Chondrocyte (in vitro differentiated cells): ENCODE measurements around the gene MARK1. TPM values are rescaled to one million over a fixed set of nuclear protein-coding genes. Genes with fewer than 3 reads are reported as not detected.

Experiments
- DNase-seq: peaks from one replicate; pipeline ENCODE4 v3.0.0; 2021; ENCODE audit warnings: mixed read lengths, low spot score
- H3K27ac Mint-ChIP-seq: one replicate; pipeline ENCODE4 v1.8.0; 2021; ENCODE audit warnings: mild to moderate bottlenecking, moderate library complexity, mixed read lengths; ENCODE audit not compliant: unreplicated experiment
- H3K27me3 Mint-ChIP-seq: 2 replicates; pipeline ENCODE4 v1.8.0; 2021; ENCODE audit warnings: low read depth, mixed read lengths
- H3K36me3 Mint-ChIP-seq: 2 replicates; pipeline ENCODE4 v1.8.0; 2021; ENCODE audit warnings: low read depth, mixed read lengths
- H3K4me1 Mint-ChIP-seq: 2 replicates; pipeline ENCODE4 v1.8.0; 2021; ENCODE audit warnings: low read depth, mild to moderate bottlenecking, mixed read lengths
- H3K4me3 Mint-ChIP-seq: one replicate; pipeline ENCODE4 v1.8.0; 2021; ENCODE audit warnings: mild to moderate bottlenecking, moderate library complexity, mixed read lengths; ENCODE audit not compliant: unreplicated experiment
- H3K9me3 Mint-ChIP-seq: 2 replicates; pipeline ENCODE4 v1.8.0; 2021; ENCODE audit warnings: low read depth, mixed read lengths
- total RNA-seq: library from RNA; stranded (reverse); gene quantifications from 3 replicates; pipeline ENCODE4 v1.2.1, GENCODE V29; 2021
- TF ChIP-seq, protein P1 (sequence below): fragments of 200-600 bp; sonication (generic); IDR thresholded peaks from 2 replicates; pipeline ENCODE4 v1.5.0; 2021; ENCODE audit warnings: antibody characterized with exemption, mild to moderate bottlenecking, moderate library complexity

MARK1 gene
- total RNA-seq, 1 donor from 2014 or later: 4.1 TPM

DNA sequence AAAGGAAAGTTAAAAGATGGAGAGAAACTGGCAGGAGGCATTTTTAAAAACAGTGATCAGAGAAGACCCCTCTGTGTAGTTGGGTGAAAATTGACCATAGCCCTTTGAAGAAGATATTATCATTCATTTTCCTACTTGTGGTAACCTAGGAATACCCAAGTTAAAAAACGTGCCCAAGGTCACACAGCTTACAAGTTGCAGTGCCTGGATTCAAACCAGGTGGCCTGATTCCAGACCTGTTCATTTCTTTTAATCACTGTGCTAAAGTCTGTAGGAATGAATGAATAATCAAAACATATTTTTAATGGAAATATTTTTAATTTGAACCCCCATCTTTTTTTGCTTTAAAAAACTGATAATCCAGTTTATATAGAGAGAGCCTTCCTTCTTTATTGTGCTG lies 35.6 kb downstream of the MARK1 start:
- H3K9me3 Mint-ChIP-seq: no peaks in the 10 kb centered on the region
- no peak overlapping the region for H3K4me3 Mint-ChIP-seq
- no peak for DNase-seq
- H3K36me3 Mint-ChIP-seq: no peaks in the 10 kb centered on the region
- H3K4me1 Mint-ChIP-seq: no peaks in the 10 kb centered on the region
- TF ChIP-seq, protein P1, sequence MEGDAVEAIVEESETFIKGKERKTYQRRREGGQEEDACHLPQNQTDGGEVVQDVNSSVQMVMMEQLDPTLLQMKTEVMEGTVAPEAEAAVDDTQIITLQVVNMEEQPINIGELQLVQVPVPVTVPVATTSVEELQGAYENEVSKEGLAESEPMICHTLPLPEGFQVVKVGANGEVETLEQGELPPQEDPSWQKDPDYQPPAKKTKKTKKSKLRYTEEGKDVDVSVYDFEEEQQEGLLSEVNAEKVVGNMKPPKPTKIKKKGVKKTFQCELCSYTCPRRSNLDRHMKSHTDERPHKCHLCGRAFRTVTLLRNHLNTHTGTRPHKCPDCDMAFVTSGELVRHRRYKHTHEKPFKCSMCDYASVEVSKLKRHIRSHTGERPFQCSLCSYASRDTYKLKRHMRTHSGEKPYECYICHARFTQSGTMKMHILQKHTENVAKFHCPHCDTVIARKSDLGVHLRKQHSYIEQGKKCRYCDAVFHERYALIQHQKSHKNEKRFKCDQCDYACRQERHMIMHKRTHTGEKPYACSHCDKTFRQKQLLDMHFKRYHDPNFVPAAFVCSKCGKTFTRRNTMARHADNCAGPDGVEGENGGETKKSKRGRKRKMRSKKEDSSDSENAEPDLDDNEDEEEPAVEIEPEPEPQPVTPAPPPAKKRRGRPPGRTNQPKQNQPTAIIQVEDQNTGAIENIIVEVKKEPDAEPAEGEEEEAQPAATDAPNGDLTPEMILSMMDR: no peak
- no peak overlapping the region for H3K27ac Mint-ChIP-seq
- no peaks in the 10 kb centered on the region for H3K27me3 Mint-ChIP-seq

- Mint-ChIP-seq H3K27ac (no peak overlapping the region), H3K36me3 (no peaks in the 10 kb centered on the region), H3K9me3 (no peaks in the 10 kb centered on the region), H3K4me3 (no peak overlapping the region), H3K27me3 (no peaks in the 10 kb centered on the region), H3K4me1 (no peaks in the 10 kb centered on the region)
- DNase-seq: no peak
- TF ChIP-seq, protein P1: no peak
These were observed 36.3 kb downstream of the MARK1 start for GRCh38 chr1:220564216-220564615.

- Mint-ChIP-seq H3K36me3 (no peaks in the 10 kb centered on the region), H3K4me1 (no peaks in the 10 kb centered on the region), H3K4me3 (no peak overlapping the region), H3K27me3 (no peaks in the 10 kb centered on the region), H3K9me3 (no peaks in the 10 kb centered on the region), H3K27ac (no peak overlapping the region)
- TF ChIP-seq, protein P1: no peak
- DNase-seq: no peak
These were observed 37.7 kb downstream of the MARK1 start for GRCh38 chr1:220565670-220566069.

DNA sequence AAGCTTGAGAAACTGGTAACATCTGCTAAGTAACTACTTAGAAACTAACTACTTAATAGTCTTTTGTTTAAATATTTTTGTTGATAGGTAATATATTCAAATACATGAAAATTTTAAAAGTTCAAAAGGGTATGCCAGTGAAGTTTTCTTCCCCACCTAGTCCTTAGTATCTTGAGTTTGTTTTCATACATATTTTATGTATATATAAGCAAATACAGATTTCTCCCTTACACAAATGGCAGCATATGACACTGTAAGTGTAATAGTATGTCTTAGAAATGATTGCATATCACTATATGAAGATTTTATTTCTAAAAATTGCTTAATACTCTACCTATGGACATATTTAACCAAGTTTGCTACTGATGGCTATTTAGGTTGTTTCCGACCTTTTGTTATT lies 38.9 kb downstream of the MARK1 start:
- Mint-ChIP-seq H3K4me1 (no peaks in the 10 kb centered on the region), H3K27me3 (no peaks in the 10 kb centered on the region), H3K4me3 (no peak overlapping the region), H3K9me3 (no peaks in the 10 kb centered on the region), H3K27ac (no peak overlapping the region), H3K36me3 (no peaks in the 10 kb centered on the region)
- DNase-seq: no peak
- TF ChIP-seq, protein P1: no peak

DNA sequence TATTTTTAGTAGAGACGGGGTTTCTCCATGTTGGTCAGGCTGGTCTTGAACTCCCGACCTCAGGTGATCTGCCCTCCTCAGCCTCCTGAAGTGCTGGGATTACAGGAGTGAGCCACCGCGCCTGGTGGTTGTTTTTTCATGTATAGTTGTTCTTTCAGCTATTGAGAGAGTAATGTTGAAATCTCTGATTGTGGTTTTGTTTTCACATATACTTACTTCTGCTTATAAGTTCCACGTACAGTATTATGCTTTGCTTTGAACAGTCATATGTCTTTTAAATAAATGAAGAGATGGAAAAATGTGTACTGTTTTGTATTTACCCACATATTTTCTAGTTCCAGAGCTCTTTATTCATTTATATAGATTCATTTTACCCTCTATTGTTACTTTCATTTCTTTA lies 44.5 kb downstream of the MARK1 start:
- peaks cover under 1% of the 10 kb centered on the region for H3K4me1 Mint-ChIP-seq
- no peak overlapping the region for H3K27ac Mint-ChIP-seq
- peaks cover 25% of the 10 kb centered on the region for H3K9me3 Mint-ChIP-seq
- TF ChIP-seq, protein P1: no peak
- peaks cover 3% of the 10 kb centered on the region for H3K36me3 Mint-ChIP-seq
- DNase-seq: no peak
- H3K4me3 Mint-ChIP-seq: no peak overlapping the region
- no peaks in the 10 kb centered on the region for H3K27me3 Mint-ChIP-seq
